Neural cell (in vitro differentiated cells): Measurements from ENCODE around the gene CNST. TPM values are rescaled to one million over a fixed set of nuclear protein-coding genes. Genes with fewer than 3 reads are reported as not detected.

ENCODE experiments used
- H2AFZ ChIP-seq: fragments of 200-600, 300-800 bp; sonication (generic), shearing (Covaris generic); 2 replicates; pipeline ENCODE4 v1.6.0; 2014; ENCODE audit warnings: low read depth, mild to moderate bottlenecking, antibody characterized with exemption, low read length, moderate library complexity
- H3F3A ChIP-seq: fragments of 200-600 bp; shearing (Covaris generic); 2 replicates; pipeline ENCODE4 v1.6.1; 2016; ENCODE audit warnings: mild to moderate bottlenecking, moderate library complexity, mixed read lengths, antibody characterized with exemption, low read length; ENCODE audit not compliant: insufficient read depth, poor library complexity, severe bottlenecking
- H3K27ac ChIP-seq: fragments of 200-600, 300-800 bp; sonication (generic), shearing (Covaris generic); 2 replicates; pipeline ENCODE4 v1.5.1; 2014; ENCODE audit warnings: mild to moderate bottlenecking, low read length, moderate library complexity
- H3K27me3 ChIP-seq: fragments of 300-800, 200-600 bp; sonication (generic), shearing (Covaris generic); 2 replicates; pipeline ENCODE4 v1.6.0; 2014; ENCODE audit warnings: mild to moderate bottlenecking, low read depth, low read length, moderate library complexity; ENCODE audit not compliant: insufficient read depth
- H3K36me3 ChIP-seq: fragments of 300-800, 200-600 bp; sonication (generic), shearing (Covaris generic); 2 replicates; pipeline ENCODE4 v1.5.1; 2014; ENCODE audit warnings: mild to moderate bottlenecking, antibody characterized with exemption, low read length, moderate library complexity; ENCODE audit not compliant: insufficient read depth
- H3K4me2 ChIP-seq: fragments of 300-800, 200-600 bp; sonication (generic), shearing (Covaris generic); 2 replicates; pipeline ENCODE4 v1.6.0; 2014; ENCODE audit warnings: mild to moderate bottlenecking, low read length
- H3K4me3 ChIP-seq: fragments of 300-800, 200-600 bp; sonication (generic), shearing (Covaris generic); 2 replicates; pipeline ENCODE4 v1.5.1; 2014; ENCODE audit warnings: mild to moderate bottlenecking, low read length, moderate library complexity
- H3K79me2 ChIP-seq: fragments of 200-600 bp; shearing (Covaris generic); replicated peaks from 2 replicates; pipeline ENCODE4 v1.6.0; 2014; ENCODE audit warnings: mild to moderate bottlenecking, low read length, moderate library complexity; ENCODE audit not compliant: insufficient read depth
- H3K9ac ChIP-seq: fragments of 300-800, 200-600 bp; sonication (generic), shearing (Covaris generic); 2 replicates; pipeline ENCODE4 v1.6.1; 2016; ENCODE audit warnings: mild to moderate bottlenecking, low read length, mixed read lengths
- H3K9me2 ChIP-seq: fragments of 200-600 bp; shearing (Covaris generic); 2 replicates; pipeline ENCODE4 v1.6.1; 2016; ENCODE audit warnings: mild to moderate bottlenecking, low read length, mixed read lengths; ENCODE audit not compliant: insufficient read depth
- H3K9me3 ChIP-seq: fragments of 200-600, 300-800 bp; sonication (generic), shearing (Covaris generic); 2 replicates; pipeline ENCODE4 v1.6.1; 2016; ENCODE audit warnings: mild to moderate bottlenecking, mixed run types, low read length, moderate library complexity, mixed read lengths
- H4K20me1 ChIP-seq: fragments of 200-600 bp; shearing (Covaris generic); 2 replicates; pipeline ENCODE4 v1.6.1; 2016; ENCODE audit warnings: mild to moderate bottlenecking, mixed run types; ENCODE audit not compliant: insufficient read depth
- EP300 ChIP-seq: fragments of 450-650 bp; conservative IDR thresholded peaks from 2 replicates; pipeline ENCODE4 v1.6.1; 2014; ENCODE audit warnings: antibody characterized with exemption, mild to moderate bottlenecking, moderate library complexity; ENCODE audit not compliant: poor library complexity, severe bottlenecking
- EZH2 ChIP-seq: fragments of 200-600, 300-800 bp; shearing (Covaris generic), sonication (generic); IDR thresholded peaks from 2 replicates; pipeline ENCODE4 v1.6.1; 2014; ENCODE audit warnings: antibody characterized with exemption, low read length, borderline replicate concordance, mild to moderate bottlenecking; ENCODE audit not compliant: insufficient read depth, poor library complexity, severe bottlenecking
- MXI1 ChIP-seq: fragments of 450-650 bp; conservative IDR thresholded peaks from 2 replicates; pipeline ENCODE4 v1.6.1; 2014; ENCODE audit warnings: antibody characterized with exemption, mild to moderate bottlenecking; ENCODE audit not compliant: poor library complexity, severe bottlenecking
- POLR2AphosphoS5 ChIP-seq: IDR thresholded peaks from 2 replicates; pipeline ENCODE4 v1.6.1; 2012
- RAD21 ChIP-seq: fragments of 450-650 bp; conservative IDR thresholded peaks from 2 replicates; pipeline ENCODE4 v1.6.1; 2014; ENCODE audit warnings: antibody characterized with exemption, mild to moderate bottlenecking, moderate library complexity
- REST ChIP-seq: IDR thresholded peaks from 2 replicates; pipeline ENCODE4 v1.6.1; 2012; ENCODE audit warnings: borderline replicate concordance
- SMC3 ChIP-seq: fragments of 450-650 bp; conservative IDR thresholded peaks from 2 replicates; pipeline ENCODE4 v1.6.1; 2014; ENCODE audit warnings: antibody characterized with exemption, mild to moderate bottlenecking, moderate library complexity; ENCODE audit not compliant: poor library complexity
- TAF1 ChIP-seq: IDR thresholded peaks from 2 replicates; pipeline ENCODE4 v1.6.1; 2012; ENCODE audit warnings: low read depth
- polyA plus RNA-seq: library from polyadenylated mRNA; depleted of rRNA; stranded (reverse); fragments of >200 nt; gene quantifications from 2 replicates; pipeline ENCODE4 v1.2.3, GENCODE V29; 2014
- TF ChIP-seq, protein P1 (sequence below): fragments of 450-650 bp; IDR thresholded peaks from 2 replicates; pipeline ENCODE4 v1.5.1; 2014; ENCODE audit warnings: antibody characterized with exemption, mild to moderate bottlenecking, moderate library complexity; ENCODE audit not compliant: poor library complexity, severe bottlenecking

The CNST gene
- polyA plus RNA-seq, 1 donor from 2014 or later: 26.3 TPM

GRCh38 chr1:246613096-246613758 lies 47.0 kb downstream of the CNST start:
- Histone ChIP-seq H3K79me2 (no peaks in the 10 kb centered on the region), H3F3A (no peaks in the 10 kb centered on the region), H3K4me3 (no peak overlapping the region), H2AFZ (no peak overlapping the region), H3K27me3 (no peaks in the 10 kb centered on the region), H3K27ac (no peak overlapping the region), H3K9me2 (no peaks in the 10 kb centered on the region), H3K4me2 (no peak overlapping the region), H3K36me3 (no peaks in the 10 kb centered on the region), H3K9me3 (no peaks in the 10 kb centered on the region), H3K9ac (no peak overlapping the region), H4K20me1 (no peaks in the 10 kb centered on the region)
- TF ChIP-seq POLR2AphosphoS5 (no peak), RAD21 (no peak), EZH2 (no peak), SMC3 (no peak), REST (no peak)

- TF ChIP-seq TAF1 (no peak), EZH2 (no peak), POLR2AphosphoS5 (no peak), SMC3 (no peak), REST (no peak), EP300 (no peak), RAD21 (no peak), MXI1 (no peak)
- TF ChIP-seq, protein P1, sequence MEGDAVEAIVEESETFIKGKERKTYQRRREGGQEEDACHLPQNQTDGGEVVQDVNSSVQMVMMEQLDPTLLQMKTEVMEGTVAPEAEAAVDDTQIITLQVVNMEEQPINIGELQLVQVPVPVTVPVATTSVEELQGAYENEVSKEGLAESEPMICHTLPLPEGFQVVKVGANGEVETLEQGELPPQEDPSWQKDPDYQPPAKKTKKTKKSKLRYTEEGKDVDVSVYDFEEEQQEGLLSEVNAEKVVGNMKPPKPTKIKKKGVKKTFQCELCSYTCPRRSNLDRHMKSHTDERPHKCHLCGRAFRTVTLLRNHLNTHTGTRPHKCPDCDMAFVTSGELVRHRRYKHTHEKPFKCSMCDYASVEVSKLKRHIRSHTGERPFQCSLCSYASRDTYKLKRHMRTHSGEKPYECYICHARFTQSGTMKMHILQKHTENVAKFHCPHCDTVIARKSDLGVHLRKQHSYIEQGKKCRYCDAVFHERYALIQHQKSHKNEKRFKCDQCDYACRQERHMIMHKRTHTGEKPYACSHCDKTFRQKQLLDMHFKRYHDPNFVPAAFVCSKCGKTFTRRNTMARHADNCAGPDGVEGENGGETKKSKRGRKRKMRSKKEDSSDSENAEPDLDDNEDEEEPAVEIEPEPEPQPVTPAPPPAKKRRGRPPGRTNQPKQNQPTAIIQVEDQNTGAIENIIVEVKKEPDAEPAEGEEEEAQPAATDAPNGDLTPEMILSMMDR: no peak
- Histone ChIP-seq H3F3A (no peaks in the 10 kb centered on the region), H4K20me1 (no peaks in the 10 kb centered on the region), H3K36me3 (no peaks in the 10 kb centered on the region), H3K4me2 (no peak overlapping the region), H3K79me2 (no peaks in the 10 kb centered on the region), H3K9me2 (no peaks in the 10 kb centered on the region), H3K4me3 (no peak overlapping the region), H3K9ac (no peak overlapping the region), H3K27ac (no peak overlapping the region), H2AFZ (no peak overlapping the region), H3K9me3 (no peaks in the 10 kb centered on the region), H3K27me3 (no peaks in the 10 kb centered on the region)
Observed at GRCh38 chr1:246617156-246617555, 50.9 kb downstream of the CNST start.
